ENCODE results near the gene NANOS3. TPM values are rescaled to one million over a fixed set of nuclear protein-coding genes. Genes with fewer than 3 reads are reported as not detected.

Gene NANOS3
- total and polyA plus RNA-seq, 2 of the 13 experiments (the other 11 are each of a cell fraction or from before 2014, with no cell fraction given), result 0.21 TPM; not detected in 1

GRCh38 chr19:13881251-13881691 lies 4.3 kb downstream of the NANOS3 start (continued):
- TF ChIP-seq NONO (IDR thresholded peaks at IDR 0.05) (no peak), NONO (CRISPR knock-in tag; conservative IDR thresholded peaks at IDR 0.05) (0 out of 2 replicates have a peak, but pooled peaks have one; percentile 7), MXI1 (IDR thresholded peaks at IDR 0.05; ENCODE audit: borderline replicate concordance, low read depth, low read length) (no peak), ZKSCAN8 (CRISPR knock-in tag; IDR thresholded peaks at IDR 0.05; ENCODE audit: borderline replicate concordance) (no peak), SALL1 (CRISPR knock-in tag; IDR thresholded peaks at IDR 0.05) (0 out of 2 replicates have a peak, but pooled peaks have one; percentile 25), HNRNPH1 (optimal IDR thresholded peaks at IDR 0.05; ENCODE audit: low read depth, low read length) (no peak), ZZZ3 (CRISPR knock-in tag; IDR thresholded peaks at IDR 0.05; ENCODE audit: borderline replicate concordance) (no peak), ZNF343 (CRISPR knock-in tag; IDR thresholded peaks at IDR 0.05) (no peak), ZNF720 (CRISPR knock-in tag; IDR thresholded peaks at IDR 0.05) (no peak), ZNF574 (CRISPR knock-in tag; IDR thresholded peaks at IDR 0.05) (peak; percentile 35; the same call in 1 of the 2 replicates), KIAA2018 (CRISPR knock-in tag; IDR thresholded peaks at IDR 0.05; ENCODE audit: borderline replicate concordance) (no peak), HNRNPL (IDR thresholded peaks at IDR 0.05; ENCODE audit: low read depth, low read length) (peak; percentile 80), ZNF605 (CRISPR knock-in tag; IDR thresholded peaks at IDR 0.05) (no peak), NR2F2 (IDR thresholded peaks at IDR 0.05; ENCODE audit: borderline replicate concordance, low read depth) (peak; percentile 6; the same call in 1 of the 2 replicates), TOPORS (CRISPR knock-in tag; IDR thresholded peaks at IDR 0.05) (no peak), ZFY (CRISPR knock-in tag; IDR thresholded peaks at IDR 0.05) (0 out of 2 replicates have a peak, but pooled peaks have one; percentile 13), RFX3 (CRISPR knock-in tag; IDR thresholded peaks at IDR 0.05) (no peak), SIN3B (IDR thresholded peaks at IDR 0.05; ENCODE audit: low read length) (no peak), ZNF101 (CRISPR knock-in tag; IDR thresholded peaks at IDR 0.05; ENCODE audit: borderline replicate concordance, low read depth) (no peak), SKI (IDR thresholded peaks at IDR 0.05; ENCODE audit: partially characterized antibody) (no peak), ZNF709 (CRISPR knock-in tag; IDR thresholded peaks at IDR 0.05) (no peak)

Measured in HepG2 (cell line).